GM15510 (cell line): Measurements from ENCODE around the gene AFF3.

ENCODE experiments used
- POLR2A ChIP-seq: IDR thresholded peaks from 3 replicates; pipeline ENCODE4 v1.6.1; 2011; ENCODE audit warnings: borderline replicate concordance; ENCODE audit not compliant: insufficient read length; ENCODE audit errors: extremely low read depth

Gene AFF3

GRCh38 chr2:99789849-99790248 lies 352.5 kb downstream of the AFF3 start:
- TF ChIP-seq POLR2A = no peak

- no peak for TF ChIP-seq POLR2A
Observed at GRCh38 chr2:99787769-99788382, 354.5 kb downstream of the AFF3 start.

GRCh38 chr2:99786636-99787390 lies 355.6 kb downstream of the AFF3 start:
- TF ChIP-seq POLR2A = no peak

- no peak for TF ChIP-seq POLR2A
Observed at GRCh38 chr2:99784946-99785345, 357.4 kb downstream of the AFF3 start.

GRCh38 chr2:99784282-99784681 lies 358.1 kb downstream of the AFF3 start:
- no peak for TF ChIP-seq POLR2A

- TF ChIP-seq POLR2A = no peak
Observed at GRCh38 chr2:99780276-99780675, 362.1 kb downstream of the AFF3 start.

GRCh38 chr2:99779276-99779675 lies 363.1 kb downstream of the AFF3 start:
- no peak for TF ChIP-seq POLR2A

- TF ChIP-seq POLR2A = no peak
Observed at GRCh38 chr2:99777656-99778290, 364.6 kb downstream of the AFF3 start.

GRCh38 chr2:99776906-99777646 lies 365.3 kb downstream of the AFF3 start:
- TF ChIP-seq POLR2A = no peak

- TF ChIP-seq POLR2A = no peak
Observed at GRCh38 chr2:99776206-99776905, 366.0 kb downstream of the AFF3 start.

GRCh38 chr2:99775585-99775984 lies 366.8 kb downstream of the AFF3 start:
- TF ChIP-seq POLR2A = no peak

- no peak for TF ChIP-seq POLR2A
Observed at GRCh38 chr2:99772591-99773331, 369.6 kb downstream of the AFF3 start.

- no peak for TF ChIP-seq POLR2A
Observed at GRCh38 chr2:99771681-99772333, 370.6 kb downstream of the AFF3 start.

GRCh38 chr2:99770876-99771275 lies 371.5 kb downstream of the AFF3 start:
- no peak for TF ChIP-seq POLR2A

GRCh38 chr2:99765731-99766318 lies 376.6 kb downstream of the AFF3 start:
- TF ChIP-seq POLR2A = no peak
